GM04504 (cell line): ENCODE data around the gene ARID1B.

ENCODE experiments used
- DNase-seq: peaks from one replicate; pipeline ENCODE4 v3.0.0-alpha.2; 2012; ENCODE audit warnings: low read depth

Gene ARID1B

DNA sequence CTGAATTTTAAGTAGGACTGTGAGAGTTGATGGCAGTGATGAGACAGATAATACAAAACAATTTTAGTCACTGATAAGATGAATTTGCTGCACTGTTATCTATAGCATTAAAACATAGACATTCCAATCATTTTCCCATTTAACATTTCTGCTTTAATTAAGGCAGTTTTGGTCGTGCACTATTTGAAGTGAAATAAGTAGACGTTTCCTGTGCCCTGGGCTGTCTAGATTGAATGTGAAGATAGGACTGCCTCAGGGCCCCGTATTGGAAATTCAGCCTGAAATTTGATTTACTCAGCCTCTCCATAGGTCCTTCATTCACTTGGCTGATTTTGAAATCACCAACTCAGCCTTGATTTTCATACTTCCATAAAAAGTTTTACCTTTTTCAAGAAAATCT is 48.3 kb downstream of the ARID1B start:
- no peak for DNase-seq

DNA sequence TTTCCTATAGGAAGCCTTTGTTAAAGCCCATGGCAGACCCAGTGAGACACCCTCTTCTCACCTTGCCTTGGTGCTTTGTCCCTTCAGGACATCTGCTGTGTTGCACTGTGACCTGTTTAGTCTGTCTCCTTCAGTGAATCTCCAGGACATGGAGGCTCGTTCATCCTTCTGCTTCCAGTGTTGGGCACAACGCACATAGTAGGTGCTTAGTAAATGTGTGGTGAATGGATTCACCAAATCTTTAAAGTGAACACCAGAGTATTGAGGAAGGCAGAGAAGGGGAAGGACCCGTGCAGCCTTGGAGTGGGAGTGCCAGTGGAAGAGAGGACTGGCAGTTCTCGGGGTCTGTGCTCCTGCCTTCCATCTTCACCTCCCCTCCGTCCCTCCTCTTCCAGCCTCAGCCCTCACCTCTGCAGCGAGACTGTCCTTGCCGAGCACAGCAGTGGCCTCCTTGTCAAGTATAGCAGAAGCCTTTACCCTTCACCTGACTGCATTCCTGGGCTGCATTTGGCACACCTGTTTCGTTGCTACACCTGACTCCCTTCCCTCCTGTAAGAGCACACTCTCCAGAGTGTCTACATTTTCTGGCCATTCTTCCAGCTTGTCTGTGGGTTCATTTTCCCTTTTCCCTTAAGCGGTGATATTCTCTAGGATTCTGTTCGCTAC is 49.2 kb downstream of the ARID1B start:
- no peak for DNase-seq

DNA sequence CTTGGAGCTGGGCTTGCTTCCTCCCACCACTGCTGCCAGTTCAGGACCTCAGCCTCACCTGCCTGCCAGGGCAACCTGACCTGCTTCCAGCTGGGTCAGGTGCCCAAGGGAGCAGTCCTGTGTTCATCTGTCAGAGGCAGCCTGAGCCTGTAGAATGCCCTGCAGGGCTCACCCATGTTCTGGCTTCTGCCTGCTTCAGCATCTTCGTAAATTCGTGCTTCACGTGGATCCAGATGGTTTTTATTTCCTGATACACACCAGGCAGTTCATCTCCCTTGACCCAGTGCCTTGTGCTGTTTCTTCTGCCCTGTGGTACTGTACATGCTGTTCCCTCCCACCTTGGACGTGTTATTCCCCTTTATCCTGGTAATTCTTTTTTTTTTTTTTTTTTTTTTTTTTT is 50.2 kb downstream of the ARID1B start:
- DNase-seq, result peak; percentile 12

DNA sequence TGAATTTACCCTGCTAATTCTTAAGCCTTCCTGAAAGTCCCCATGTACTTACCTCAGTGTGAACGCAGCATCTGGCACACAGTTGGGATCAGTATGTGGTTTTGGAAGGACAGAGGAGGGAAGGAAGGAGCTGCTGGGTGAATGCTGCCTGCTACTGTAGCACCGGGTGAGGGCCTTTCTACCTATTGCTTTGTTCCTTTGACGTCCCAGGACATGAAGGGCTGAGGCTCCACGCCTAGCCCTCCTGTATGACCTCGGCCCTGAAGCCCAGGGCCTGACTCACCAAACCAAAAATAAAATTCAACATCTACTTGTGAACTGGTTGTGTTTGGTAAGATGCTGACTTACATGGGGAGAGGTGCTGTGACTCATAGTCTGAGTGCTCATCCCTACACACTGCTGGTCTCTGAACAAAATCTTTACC is 51.1 kb downstream of the ARID1B start:
- DNase-seq, result peak; percentile 73

DNA sequence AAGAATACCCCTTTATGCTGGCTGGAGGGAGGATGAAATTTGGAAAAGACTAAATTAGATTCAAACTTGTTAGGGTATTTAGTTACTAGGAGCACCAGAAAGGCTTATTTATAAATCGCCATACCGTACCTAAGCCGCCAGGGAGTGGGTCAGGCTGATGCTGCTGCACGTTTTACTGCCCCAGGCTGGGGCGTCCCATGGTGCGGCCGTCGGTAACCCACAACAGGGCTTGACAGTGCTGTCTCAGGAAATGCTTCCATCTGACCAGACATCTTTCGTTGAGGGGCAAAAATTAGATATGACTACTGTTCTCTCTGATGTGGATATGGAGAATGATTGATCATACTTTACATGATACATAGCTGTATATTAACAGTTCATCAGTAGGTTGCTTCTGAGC is 52.9 kb downstream of the ARID1B start:
- DNase-seq, result no peak

DNA sequence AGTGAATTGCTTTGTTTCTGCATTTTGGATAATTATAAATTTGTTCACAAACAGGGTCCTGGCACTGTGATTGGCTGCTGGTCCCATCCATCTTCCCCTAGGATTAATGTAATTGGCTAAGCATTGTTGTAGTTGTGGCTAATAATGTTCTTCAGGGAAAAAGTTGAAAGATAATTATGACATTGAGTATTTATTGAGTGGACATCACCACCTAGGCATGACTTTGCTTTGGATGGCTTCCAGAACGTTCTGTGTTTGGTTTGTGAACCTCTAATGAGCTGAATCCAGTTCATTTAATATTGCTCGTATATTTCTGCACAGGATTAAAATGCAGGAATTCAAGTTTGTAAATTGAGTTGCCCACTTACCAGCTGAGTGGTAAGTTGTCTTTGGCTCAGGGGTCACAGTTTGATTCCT is 55.1 kb downstream of the ARID1B start:
- peak; percentile 16 for DNase-seq

DNA sequence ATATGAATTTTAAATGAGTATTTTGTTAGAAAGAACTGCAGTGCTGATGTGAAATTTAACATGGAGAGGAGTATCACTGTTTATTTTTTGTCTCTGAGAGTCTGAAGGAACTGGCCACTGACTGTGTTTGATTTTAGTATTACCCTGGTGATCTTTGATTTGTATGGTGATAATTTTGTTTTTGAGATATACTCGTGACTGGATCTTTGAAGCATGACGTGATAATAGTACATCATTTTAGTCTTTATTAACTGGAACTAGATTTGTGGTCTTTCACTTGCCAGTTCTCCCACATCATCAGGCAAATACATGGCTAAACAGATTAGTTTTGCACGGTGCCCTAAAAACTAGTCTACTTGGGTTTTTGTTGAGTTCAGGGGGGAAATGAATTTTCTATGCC is 55.5 kb downstream of the ARID1B start:
- no peak for DNase-seq

DNA sequence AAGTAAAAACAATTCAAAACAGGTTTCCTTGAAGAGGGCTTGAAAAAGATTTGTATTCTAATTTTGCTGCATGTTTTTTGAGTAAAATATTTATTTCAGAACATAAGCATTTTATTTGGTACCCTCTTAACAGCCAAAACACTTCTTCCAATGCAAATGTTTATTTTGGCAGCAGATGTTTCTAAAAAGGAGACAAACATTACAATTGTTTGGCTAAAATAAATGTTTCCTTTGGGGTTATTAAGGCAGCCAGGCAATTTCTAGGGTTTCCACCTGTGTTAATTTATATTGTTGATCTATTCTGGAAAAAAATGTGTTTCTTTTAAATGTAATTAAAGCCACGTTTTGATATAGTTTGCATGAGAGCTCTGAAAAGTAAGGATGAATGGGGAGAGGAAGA is 56.6 kb downstream of the ARID1B start:
- DNase-seq, result no peak

DNA sequence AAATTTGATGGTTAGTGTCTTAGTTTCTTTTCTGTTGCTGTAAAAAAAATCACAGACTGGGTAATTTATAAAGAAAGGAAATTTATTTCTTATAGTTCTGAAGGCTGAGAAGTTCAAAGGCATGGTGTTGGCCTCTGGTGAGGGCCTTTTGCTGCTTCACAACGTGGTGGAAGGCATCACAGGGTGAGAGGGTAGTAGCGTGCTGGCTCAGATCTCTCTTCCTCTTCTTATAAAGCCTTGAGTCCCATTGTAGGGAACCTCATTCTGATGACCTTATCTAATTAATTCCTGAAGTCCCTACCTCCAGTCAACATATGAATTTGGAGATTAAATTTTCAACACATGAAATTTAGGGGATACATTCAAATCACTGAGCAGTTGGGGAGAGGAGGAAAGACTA is 62.0 kb downstream of the ARID1B start:
- DNase-seq, result no peak

DNA sequence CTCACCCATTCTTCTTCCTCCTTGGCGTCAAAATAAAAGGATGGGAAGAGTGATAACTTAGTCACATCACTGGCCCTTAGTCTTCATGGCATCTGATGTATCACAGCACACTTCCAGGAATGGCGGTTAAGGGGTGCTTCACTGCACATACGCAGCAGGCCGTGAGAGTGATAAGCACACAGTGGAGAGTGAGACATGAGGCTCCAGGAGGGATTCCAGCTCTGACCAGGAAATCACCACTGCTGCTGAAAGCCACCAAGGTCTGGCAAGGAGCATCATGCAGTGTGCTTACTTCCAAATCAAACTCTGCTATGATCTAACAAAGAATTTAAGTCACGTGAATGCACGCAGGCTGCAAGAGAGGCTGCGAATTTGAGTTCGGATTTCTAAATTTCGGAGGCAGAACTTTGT is 62.4 kb downstream of the ARID1B start:
- DNase-seq, result no peak

DNA sequence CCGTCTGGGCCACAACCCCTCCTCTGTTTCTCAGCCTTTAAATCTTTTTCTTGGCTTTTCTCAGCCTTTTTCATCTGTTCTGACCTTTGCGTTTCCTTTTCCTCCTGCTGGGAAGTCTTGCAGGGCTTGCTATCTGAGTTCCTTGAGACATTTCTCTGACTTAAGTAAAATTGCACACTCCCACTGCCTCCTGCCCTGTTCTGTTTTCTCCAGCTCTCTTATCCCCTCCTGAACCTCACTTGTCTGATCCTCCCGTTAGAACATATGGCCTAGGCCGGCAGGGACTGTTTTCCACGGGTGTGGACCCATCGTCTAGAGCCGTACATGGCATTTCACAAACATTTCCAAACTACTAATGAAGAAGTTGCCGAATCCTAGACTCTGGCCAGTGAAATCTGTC is 63.0 kb downstream of the ARID1B start:
- no peak for DNase-seq

DNA sequence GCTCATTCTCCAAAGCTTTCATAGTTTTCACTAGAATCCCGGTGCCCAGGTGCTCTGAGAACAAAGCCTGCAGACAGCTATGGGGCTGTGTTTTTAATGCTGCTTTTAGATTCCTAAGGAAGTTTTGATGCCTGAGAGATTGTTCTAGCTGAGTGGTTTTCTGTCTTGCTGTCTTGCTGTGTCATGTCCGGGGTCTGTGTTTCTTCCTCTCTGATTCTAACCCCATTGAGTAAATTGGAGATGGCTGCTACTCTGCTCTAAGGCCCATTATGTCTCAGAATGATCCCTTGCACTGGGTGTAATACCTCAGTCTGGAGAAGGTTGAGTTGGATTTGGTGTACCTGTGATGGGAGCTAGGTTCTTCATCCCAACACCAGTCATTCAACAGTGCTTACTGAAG is 63.4 kb downstream of the ARID1B start:
- no peak for DNase-seq

DNA sequence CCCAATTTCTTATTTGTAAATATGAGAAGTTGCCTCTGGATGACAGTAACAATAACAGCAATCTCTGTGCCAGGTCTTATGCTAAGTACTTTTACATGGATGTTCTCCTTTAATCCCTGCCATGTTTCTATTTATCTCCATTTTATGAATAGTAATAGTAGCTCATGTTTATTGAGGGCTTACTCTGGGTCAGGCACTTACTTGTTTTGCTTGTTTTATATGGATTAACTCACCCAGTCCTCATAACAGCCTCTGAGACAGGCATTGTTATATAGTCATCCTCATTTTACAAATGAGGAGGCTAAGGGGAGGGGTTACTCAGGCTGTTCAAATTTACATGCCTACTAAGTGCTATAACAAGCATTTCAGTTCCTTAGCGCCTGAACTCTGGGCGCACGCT is 64.3 kb downstream of the ARID1B start:
- no peak for DNase-seq

DNA sequence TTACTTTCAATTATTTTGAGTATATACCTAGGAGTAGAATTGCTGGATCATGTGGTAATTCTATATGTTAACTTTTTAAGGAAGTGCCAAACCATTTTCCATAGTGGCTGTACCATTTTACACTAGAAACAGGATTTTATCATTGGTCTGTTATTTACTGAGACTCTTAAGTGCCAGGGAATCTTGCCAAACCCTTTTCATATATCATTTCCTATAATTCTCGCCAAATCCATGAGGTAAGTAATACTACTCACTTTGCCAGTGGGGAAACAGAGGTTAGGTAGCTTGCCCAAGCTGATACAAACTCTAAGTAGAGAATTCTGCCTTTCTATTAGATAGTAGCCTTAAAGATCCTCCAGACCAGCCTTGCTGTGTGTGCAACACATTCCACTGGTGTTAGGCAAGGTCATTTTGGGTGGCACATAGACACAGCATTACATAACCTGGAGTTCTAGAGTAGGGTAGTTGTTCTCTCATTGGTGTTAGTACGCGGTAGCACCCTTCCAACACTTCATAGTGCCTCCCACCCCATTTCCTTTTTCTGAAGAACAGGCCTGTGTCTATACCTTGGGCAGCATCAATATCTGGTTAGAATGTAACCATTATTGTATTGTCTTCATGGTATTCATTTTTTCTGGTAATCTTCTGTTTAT is 65.5 kb downstream of the ARID1B start:
- DNase-seq, result no peak

DNA sequence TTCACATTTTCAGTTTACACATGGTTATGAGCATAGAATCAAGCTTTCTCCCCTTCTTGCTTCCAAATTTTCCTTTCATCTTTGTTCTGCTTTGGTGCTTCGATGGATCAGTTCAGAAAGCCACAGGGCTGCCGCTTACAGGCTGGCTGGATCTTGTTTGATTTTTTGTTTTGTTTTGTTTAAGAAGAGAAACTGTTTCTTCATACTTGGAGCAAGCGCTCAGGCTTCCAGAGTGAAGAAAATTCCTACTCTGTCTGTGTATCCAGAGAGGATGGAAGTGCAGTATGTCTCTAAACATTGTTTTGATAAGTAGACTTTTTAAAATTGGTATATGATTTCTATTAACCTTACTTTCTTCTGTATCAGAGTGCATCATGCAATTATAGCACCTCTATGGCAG is 66.9 kb downstream of the ARID1B start:
- DNase-seq, result no peak

DNA sequence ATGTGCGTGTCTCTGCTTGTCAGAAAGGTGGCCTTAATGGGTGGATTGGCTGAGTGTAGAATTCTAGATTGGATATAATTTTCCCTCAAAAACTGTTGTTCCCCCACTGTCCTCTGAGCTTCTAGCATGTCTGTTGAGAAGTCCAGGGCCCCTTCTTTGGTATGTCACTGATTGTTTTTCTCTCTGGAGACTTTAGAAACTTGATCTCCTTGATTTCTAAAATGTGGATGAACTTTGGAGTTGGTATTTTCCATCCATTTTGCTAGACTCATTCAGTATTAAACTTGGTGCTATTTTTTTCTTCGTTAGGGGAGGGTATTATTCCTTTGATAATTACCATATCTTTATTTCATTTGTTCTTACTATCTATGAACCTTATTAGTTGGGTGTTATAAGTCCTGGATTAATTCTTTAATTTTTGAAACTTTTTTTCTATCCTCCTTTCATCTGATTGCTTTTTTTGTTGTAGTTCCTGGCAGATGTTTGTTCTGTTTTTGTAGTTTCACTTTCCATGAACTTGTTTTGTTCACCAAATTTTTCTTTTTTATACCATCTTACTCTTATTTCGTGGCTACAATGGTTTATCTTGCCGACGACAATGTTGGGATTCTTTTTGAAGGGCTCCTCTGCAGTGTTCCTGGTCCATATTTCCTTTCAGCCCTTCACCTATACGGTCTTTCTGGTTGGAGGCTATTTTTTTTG is 68.4 kb downstream of the ARID1B start:
- DNase-seq, result no peak

DNA sequence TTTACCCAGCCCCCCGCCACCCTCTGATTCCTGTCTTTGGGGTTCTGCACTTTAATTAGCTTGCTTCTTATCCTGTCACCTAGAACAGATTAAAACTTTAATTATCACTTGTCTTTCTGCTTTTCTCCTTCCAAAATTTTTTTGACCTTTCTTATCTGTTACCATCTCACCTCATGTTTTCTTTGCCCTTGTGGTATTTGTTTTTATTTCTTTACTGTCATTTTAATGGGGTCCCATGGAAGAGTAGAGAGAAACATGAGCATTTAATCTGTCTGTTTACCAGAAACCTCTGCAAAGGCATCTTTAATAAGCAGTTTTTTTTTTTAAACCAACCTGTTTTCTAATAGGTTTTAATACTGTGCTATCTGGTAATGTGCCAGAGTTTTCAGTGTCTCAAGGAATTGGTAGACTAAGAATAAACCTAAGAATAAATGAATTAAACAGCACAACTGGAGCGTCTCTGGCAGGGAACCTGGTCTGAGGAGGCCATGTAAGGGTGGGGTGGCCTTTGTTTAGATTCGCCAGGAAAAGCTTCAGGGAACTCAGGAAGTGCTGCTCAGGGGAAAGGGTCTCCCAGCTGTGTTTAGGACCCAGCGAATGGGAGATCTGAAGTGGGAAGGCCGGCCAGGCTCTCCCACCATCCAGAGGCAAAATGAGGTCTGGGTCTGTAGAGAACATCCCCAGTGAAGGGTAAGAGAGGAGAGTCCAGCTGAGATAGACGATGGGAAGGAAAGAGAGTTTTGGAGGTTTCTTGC is 69.8 kb downstream of the ARID1B start:
- no peak for DNase-seq

DNA sequence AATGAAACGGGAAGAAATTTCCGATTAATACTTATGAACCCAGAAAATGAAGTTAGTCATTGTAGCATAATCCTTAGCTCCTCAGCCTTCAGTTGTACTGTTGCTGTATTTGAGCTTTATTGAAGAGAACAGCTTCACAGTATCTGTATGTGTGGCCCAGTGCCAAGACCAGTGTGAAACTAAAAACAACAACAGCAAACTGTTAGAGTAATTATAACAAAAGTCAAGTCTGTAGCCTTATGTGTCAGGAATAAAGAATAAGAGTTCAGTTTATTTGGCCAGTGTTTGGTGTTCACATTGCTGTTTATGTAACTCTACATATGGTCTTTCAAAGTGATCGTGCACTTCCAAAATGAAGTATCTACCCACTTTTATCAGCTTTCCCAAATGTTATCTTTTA is 70.9 kb downstream of the ARID1B start:
- no peak for DNase-seq

DNA sequence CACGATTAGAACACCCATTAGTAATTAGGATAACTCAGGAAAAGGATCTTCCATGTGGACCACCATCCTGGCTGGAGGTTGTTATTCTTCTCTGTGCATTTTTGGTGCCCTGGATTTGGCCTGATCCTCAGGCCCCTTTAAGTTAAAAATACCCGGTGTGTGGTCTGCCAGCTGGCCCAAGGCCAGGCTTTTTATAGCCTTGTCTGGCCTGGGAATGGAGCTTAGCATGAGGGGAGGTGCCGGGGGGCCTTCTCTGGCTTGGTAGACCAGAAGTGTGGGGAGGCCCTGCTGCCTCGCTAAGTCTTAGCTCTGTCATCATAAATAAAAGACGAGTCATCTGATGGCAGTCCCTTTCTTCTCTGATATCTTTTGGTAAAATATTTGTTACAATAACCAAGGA is 71.4 kb downstream of the ARID1B start:
- DNase-seq, result no peak

DNA sequence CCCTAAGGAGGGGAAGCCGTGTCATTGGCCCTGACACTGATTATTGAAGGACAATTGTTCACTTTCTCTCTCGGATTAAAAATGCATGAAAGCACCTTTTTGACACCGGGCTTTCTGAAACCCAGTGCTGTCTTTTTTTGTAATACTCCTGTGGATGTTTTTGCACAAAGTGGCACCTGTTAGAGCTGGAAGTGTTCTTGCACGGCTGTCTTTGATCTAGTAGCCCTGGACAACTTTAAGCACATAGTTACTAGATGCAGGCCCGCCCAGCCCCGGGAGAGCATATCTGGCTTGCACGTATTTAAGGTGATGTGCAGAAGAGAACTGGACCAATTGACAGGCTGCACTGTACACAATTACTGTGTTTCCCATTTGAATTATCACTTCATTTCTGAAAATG is 72.6 kb downstream of the ARID1B start:
- DNase-seq, result no peak

DNA sequence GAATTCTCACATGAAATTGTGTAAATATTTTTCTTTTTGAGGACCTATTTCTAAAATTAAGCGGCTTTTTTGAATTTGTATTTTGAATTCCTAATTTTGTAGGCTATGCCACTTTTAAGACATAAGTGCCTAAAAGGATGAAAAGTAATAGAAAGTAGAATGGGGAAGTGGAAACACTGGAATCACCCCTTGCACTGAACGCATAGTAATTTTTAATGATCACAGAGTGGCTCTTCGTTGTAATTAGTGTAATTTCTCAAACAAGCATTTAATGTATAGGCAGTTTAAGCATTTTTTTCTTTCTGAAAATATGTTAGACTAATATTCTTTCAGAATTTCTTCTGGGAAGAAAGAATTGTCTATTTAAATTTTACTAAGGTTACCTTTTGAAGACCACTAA is 73.2 kb downstream of the ARID1B start:
- DNase-seq, result no peak

DNA sequence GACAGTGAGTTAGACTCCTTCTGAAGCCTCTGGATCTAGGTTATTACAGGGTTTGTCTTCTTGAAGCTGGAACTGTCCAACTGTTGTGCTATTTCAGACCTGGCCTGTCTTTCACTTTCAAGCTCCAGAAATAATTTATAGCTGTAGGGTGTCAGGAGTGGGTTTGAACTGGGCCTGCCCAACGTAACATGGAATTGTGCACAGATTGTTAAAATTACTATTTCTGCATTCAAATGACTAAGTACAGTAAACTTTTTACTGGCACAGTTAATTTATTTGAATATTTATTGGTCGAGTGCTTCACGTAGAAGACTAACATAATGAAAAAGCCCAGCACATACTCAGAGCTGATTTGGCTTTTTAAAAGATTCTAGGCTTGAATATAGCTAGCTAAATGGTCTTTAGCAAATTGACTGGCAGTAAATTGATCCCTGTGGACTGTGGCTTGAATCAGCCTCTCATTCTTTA is 74.3 kb downstream of the ARID1B start:
- DNase-seq, result no peak
